ENCODE measurements around the gene EMC9. TPM values are rescaled to one million over a fixed set of nuclear protein-coding genes. Genes with fewer than 3 reads are reported as not detected.

The EMC9 gene
- total RNA-seq, 1 donor from 2014 or later, result 10.5 TPM

DNA sequence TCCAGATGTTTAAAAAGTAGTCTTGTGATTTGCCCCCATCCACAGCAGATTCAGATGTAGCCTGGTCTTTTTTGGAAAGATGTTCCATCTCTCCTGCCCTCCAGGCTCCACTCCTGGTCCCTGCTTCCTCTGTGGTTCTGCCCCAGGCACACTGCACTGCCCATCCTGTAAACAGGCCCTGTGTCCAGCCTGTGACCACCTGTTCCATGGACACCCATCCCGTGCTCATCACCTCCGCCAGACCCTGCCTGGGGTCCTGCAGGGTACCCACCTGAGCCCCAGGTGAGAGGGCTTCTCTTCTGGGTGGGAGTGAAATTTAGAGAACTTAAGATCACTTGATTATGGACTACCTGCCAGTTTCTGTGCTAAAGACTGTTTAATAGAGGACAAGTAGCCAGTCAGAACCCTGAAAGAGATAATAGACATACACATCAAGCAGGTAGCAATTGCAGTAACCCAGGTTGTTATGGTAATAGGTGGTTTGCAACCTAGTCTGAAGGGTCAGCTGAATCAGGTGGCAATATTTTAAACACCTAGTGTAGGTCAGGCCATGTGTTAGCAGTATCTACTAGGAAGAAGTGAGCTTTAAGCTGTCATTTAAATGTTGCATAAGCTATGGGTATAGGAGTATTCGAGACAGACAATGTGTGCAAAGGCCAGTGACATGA is 8.0 kb upstream of the EMC9 start:
- Histone ChIP-seq H3K4me1 (peaks cover 22% of the 10 kb centered on the region), H3K4me3 (no peak overlapping the region), H3K27ac (no peak overlapping the region), H3K9me3 (no peaks in the 10 kb centered on the region), H3K36me3 (peaks cover 58% of the 10 kb centered on the region), H3K27me3 (no peaks in the 10 kb centered on the region)
- no peak for DNase-seq
- no peak for ATAC-seq
- TF ChIP-seq, protein P1, sequence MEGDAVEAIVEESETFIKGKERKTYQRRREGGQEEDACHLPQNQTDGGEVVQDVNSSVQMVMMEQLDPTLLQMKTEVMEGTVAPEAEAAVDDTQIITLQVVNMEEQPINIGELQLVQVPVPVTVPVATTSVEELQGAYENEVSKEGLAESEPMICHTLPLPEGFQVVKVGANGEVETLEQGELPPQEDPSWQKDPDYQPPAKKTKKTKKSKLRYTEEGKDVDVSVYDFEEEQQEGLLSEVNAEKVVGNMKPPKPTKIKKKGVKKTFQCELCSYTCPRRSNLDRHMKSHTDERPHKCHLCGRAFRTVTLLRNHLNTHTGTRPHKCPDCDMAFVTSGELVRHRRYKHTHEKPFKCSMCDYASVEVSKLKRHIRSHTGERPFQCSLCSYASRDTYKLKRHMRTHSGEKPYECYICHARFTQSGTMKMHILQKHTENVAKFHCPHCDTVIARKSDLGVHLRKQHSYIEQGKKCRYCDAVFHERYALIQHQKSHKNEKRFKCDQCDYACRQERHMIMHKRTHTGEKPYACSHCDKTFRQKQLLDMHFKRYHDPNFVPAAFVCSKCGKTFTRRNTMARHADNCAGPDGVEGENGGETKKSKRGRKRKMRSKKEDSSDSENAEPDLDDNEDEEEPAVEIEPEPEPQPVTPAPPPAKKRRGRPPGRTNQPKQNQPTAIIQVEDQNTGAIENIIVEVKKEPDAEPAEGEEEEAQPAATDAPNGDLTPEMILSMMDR (IDR thresholded peaks at IDR 0.05), result no peak
- intact Hi-C loops (cut with DNase I), result no loop called here

DNA sequence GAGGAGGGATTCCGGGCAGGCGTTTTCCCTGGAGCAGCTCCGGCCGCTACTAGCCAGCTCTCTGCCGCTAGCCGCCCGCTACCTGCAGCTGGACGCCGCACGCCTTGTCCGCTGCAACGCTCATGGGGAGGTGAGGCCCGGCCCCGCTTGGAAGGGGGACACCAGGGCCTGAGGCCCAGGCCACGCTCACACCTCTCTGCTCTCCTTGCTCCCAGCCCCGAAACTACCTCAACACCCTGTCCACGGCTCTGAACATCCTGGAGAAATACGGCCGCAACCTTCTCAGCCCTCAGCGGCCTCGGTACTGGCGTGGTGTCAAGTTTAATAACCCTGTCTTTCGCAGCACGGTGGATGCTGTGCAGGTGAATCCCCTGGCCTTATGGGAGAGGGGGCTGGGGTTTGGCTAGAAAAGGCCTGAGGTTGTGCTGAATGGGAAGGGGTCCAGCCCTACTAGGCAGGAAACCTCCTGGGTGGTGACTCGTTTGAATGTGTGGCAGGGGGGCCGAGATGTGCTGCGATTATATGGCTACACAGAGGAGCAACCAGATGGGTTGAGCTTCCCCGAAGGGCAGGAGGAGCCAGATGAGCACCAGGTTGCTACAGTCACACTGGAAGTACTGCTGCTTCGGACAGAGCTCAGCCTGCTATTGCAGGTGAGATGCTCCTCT is 6.5 kb upstream of the EMC9 start:
- ATAC-seq, result no peak
- H3K36me3 ChIP-seq, result peaks cover 58% of the 10 kb centered on the region

GRCh38 chr14:24146978-24147760 is 5.8 kb upstream of the EMC9 start, which contains the start of gene RNF31:
Gene RNF31, plus strand, starts transcription at chr14:24147498. Its CDS starts 201 bp downstream, at chr14:24147699.
- Histone ChIP-seq H3K4me1 (peaks cover 23% of the 10 kb centered on the region), H3K27ac (peak within 1 kb of the TSS; percentile 87), H3K36me3 (peaks cover 50% of the 10 kb centered on the region), H3K4me3 (peak within 1 kb of the TSS; percentile 76), H3K9me3 (no peaks in the 10 kb centered on the region), H3K27me3 (no peaks in the 10 kb centered on the region)
- peak; percentile 94 for ATAC-seq
- intact Hi-C loops (cut with DNase I), result no loop called here
- DNase-seq, result peak; percentile 98
- TF ChIP-seq, protein P1 (IDR thresholded peaks at IDR 0.05), result no peak

More for the DNA sequence above, 6.5 kb upstream of the EMC9 start:
- TF ChIP-seq, protein P1 (IDR thresholded peaks at IDR 0.05), result no peak
- intact Hi-C loops (cut with DNase I), result no loop called here
- Histone ChIP-seq H3K27me3 (no peaks in the 10 kb centered on the region), H3K27ac (peak overlapping the region; percentile 87), H3K4me3 (peak overlapping the region; percentile 76), H3K4me1 (peaks cover 22% of the 10 kb centered on the region), H3K9me3 (no peaks in the 10 kb centered on the region)
- no peak for DNase-seq

DNA sequence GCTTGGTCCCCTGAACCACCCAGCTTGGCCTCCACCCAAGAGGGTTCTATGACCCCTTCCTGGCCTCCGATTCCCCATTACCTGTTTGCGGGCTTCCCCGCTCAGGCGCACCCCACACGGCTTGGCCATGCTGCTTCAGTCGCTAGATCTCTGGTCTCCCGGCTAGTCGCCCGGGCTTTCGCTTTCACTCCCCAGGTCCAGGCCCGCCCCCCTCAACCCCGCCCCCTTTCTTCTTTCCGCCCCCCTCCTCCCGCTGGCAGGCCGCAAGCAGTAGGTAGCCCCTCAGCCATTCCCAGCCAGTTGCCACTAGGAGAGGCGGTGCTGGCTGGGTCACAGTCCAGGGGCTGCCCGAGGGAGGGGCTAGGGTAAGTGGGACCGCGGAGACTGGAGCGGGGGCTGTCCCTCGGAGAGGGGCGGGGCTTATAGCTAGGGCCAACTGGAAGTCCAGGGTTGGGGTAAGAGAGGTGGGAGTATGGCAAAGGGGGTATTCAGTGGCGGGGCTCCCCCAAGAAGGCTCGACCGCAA is 5.1 kb upstream of the EMC9 start, which contains the start of gene PSME2:
TSS of gene PSME2 (minus strand) at position 158 of the 525 bp plus-strand sequence. CDS start at position 129, 29 bp downstream.
- TF ChIP-seq, protein P1 (IDR thresholded peaks at IDR 0.05), result no peak
- DNase-seq, result peak; percentile 96
- no peaks in the 10 kb centered on the region for H3K9me3 ChIP-seq
- H3K27me3 ChIP-seq, result no peaks in the 10 kb centered on the region
- intact Hi-C loops (cut with DNase I), result no loop called here
- H3K4me3 ChIP-seq, result peak within 1 kb of the TSS; percentile 76
- ATAC-seq, result peak; percentile 86
- H3K4me1 ChIP-seq, result peaks cover 28% of the 10 kb centered on the region
- peaks cover 44% of the 10 kb centered on the region for H3K36me3 ChIP-seq
- H3K27ac ChIP-seq, result peak within 1 kb of the TSS; percentile 87

GRCh38 chr14:24145690-24146452 is 4.5 kb upstream of the EMC9 start:
- no peaks in the 10 kb centered on the region for H3K27me3 ChIP-seq
- peaks cover 38% of the 10 kb centered on the region for H3K36me3 ChIP-seq
- intact Hi-C loops (cut with DNase I), result no loop called here
- peak overlapping the region; percentile 87 for H3K27ac ChIP-seq
- TF ChIP-seq, protein P1 (IDR thresholded peaks at IDR 0.05), result no peak
- peak overlapping the region; percentile 76 for H3K4me3 ChIP-seq
- peaks cover 28% of the 10 kb centered on the region for H3K4me1 ChIP-seq
- no peak for DNase-seq
- ATAC-seq, result no peak
- no peaks in the 10 kb centered on the region for H3K9me3 ChIP-seq
